Fibroblast of mammary gland (primary cell): ENCODE measurements around the gene FOXK2.

Source experiments
- DNase-seq: peaks from one replicate; pipeline ENCODE4 v3.0.0-alpha.2; 2010; ENCODE audit warnings: low read depth
- H3K4me3 ChIP-seq: 2 replicates; pipeline ENCODE4 v1.5.1; 2011; ENCODE audit warnings: low read depth, mild to moderate bottlenecking, low read length, moderate library complexity; ENCODE audit not compliant: control insufficient read depth
- CTCF ChIP-seq: conservative IDR thresholded peaks from 2 replicates; pipeline ENCODE4 v1.5.1; 2011; ENCODE audit warnings: low read depth, low read length, inconsistent platforms; ENCODE audit not compliant: control insufficient read depth, insufficient read depth

FOXK2 gene

GRCh38 chr17:82494236-82495055 is 25.1 kb upstream of the FOXK2 start:
- DNase-seq, result peak; percentile 97

GRCh38 chr17:82495844-82496528 is 23.5 kb upstream of the FOXK2 start:
- no peak overlapping the region for H3K4me3 ChIP-seq
- no peak for TF ChIP-seq CTCF
- no peak for DNase-seq

More at GRCh38 chr17:82494236-82495055, 25.1 kb upstream of the FOXK2 start:
- no peak overlapping the region for H3K4me3 ChIP-seq
- TF ChIP-seq CTCF, result peak; percentile 99

- DNase-seq, result peak; percentile 89
- TF ChIP-seq CTCF, result no peak
- H3K4me3 ChIP-seq, result peak overlapping the region; percentile 53
Measured at GRCh38 chr17:82496529-82497434, 22.8 kb upstream of the FOXK2 start.

- peak overlapping the region; percentile 52 for H3K4me3 ChIP-seq
- TF ChIP-seq CTCF, result no peak
- DNase-seq, result peak; percentile 72
Measured at GRCh38 chr17:82497483-82498405, 21.8 kb upstream of the FOXK2 start.

- TF ChIP-seq CTCF, result no peak
- H3K4me3 ChIP-seq, result no peak overlapping the region
- peak; percentile 64 for DNase-seq
Measured at GRCh38 chr17:82502207-82502606, 17.3 kb upstream of the FOXK2 start.

GRCh38 chr17:82503094-82503727 is 16.3 kb upstream of the FOXK2 start:
- TF ChIP-seq CTCF, result no peak
- H3K4me3 ChIP-seq, result no peak overlapping the region

More at GRCh38 chr17:82503094-82503727, 16.3 kb upstream of the FOXK2 start:
- no peak for DNase-seq
